Cerebellar cortex (tissue), 1 donor: Measurements from ENCODE around the gene DNAH6.
"Not testable (repeated sequence)": the region's sequence is repeated elsewhere in the genome, so short reads cannot be mapped to it uniquely, and the experiment has no call there.

Source experiments
- DNase-seq: peaks from one replicate; pipeline ENCODE4 v3.0.0-alpha.2; 2015; ENCODE audit warnings: low spot score

The DNAH6 gene

GRCh38 chr2:84755096-84755495, 238.8 kb downstream of the DNAH6 start:
- DNase-seq = no peak

- DNase-seq = no peak
Measured at GRCh38 chr2:84757648-84758047, 241.3 kb downstream of the DNAH6 start.

- no peak for DNase-seq
Measured at GRCh38 chr2:84766791-84767190, 250.5 kb downstream of the DNAH6 start.

- DNase-seq = no peak
Measured at GRCh38 chr2:84768840-84769239, 252.5 kb downstream of the DNAH6 start.

- no peak for DNase-seq
Measured at GRCh38 chr2:84770280-84770679, 254.0 kb downstream of the DNAH6 start.

- DNase-seq = no peak
Measured at GRCh38 chr2:84771251-84771650, 255.0 kb downstream of the DNAH6 start.

- not testable (repeated sequence) for DNase-seq
Measured at GRCh38 chr2:84773562-84773961, 257.3 kb downstream of the DNAH6 start.

- DNase-seq = no peak
Measured at GRCh38 chr2:84776011-84776410, 259.7 kb downstream of the DNAH6 start.

- no peak for DNase-seq
Measured at GRCh38 chr2:84778911-84779690, 262.8 kb downstream of the DNAH6 start.

GRCh38 chr2:84779781-84780180, 263.5 kb downstream of the DNAH6 start:
- DNase-seq = no peak

- no peak for DNase-seq
Measured at GRCh38 chr2:84781942-84782716, 265.8 kb downstream of the DNAH6 start.

- no peak for DNase-seq
Measured at GRCh38 chr2:84782717-84783442, 266.6 kb downstream of the DNAH6 start.

GRCh38 chr2:84785950-84786349, 269.7 kb downstream of the DNAH6 start:
- DNase-seq = no peak

- peak; percentile 66 for DNase-seq
Measured at GRCh38 chr2:84786601-84787000, 270.3 kb downstream of the DNAH6 start.

GRCh38 chr2:84788027-84788426, 271.7 kb downstream of the DNAH6 start:
- DNase-seq = no peak

GRCh38 chr2:84788498-84788897, 272.2 kb downstream of the DNAH6 start:
- no peak for DNase-seq

- DNase-seq = no peak
Measured at GRCh38 chr2:84792856-84793522, 276.7 kb downstream of the DNAH6 start.

GRCh38 chr2:84793641-84794040, 277.3 kb downstream of the DNAH6 start:
- no peak for DNase-seq

GRCh38 chr2:84796798-84797197, 280.5 kb downstream of the DNAH6 start:
- DNase-seq = no peak

GRCh38 chr2:84797271-84797670, 281.0 kb downstream of the DNAH6 start:
- DNase-seq = no peak

- no peak for DNase-seq
Measured at GRCh38 chr2:84799772-84800171, 283.5 kb downstream of the DNAH6 start.

GRCh38 chr2:84800194-84800805, 284.0 kb downstream of the DNAH6 start:
- DNase-seq = no peak
